Endothelial cell of umbilical vein (primary cell): ENCODE data around the gene SLC10A1.

Experiments used
- CTCF ChIP-seq, 2 donors: IDR thresholded peaks; 1 replicate in 1 of 2; 2 replicates in 1 of 2; pipeline ENCODE4 v1.5.1; 2011; ENCODE audit warnings: low read length in 2 of 2, mild to moderate bottlenecking in 2 of 2, moderate library complexity in 2 of 2, control low read depth in 1 of 2, inconsistent platforms in 1 of 2, low read depth in 1 of 2; ENCODE audit not compliant: insufficient read depth in 1 of 2; ENCODE audit errors: extremely low read depth in 1 of 2
- EZH2 ChIP-seq: IDR thresholded peaks from 2 replicates; pipeline ENCODE4 v1.6.1; 2012; ENCODE audit warnings: borderline replicate concordance, low read depth, mild to moderate bottlenecking, moderate library complexity, low read length, inconsistent platforms; ENCODE audit not compliant: severe bottlenecking
- POLR2A ChIP-seq: IDR thresholded peaks from 2 replicates; pipeline ENCODE4 v1.6.1; 2012; ENCODE audit warnings: low read depth, mild to moderate bottlenecking, control low read depth, low read length
- POLR2AphosphoS5 ChIP-seq: IDR thresholded peaks from 2 replicates; pipeline ENCODE4 v1.6.1; 2012; ENCODE audit warnings: low read depth, mild to moderate bottlenecking, control low read depth, low read length, moderate library complexity; ENCODE audit not compliant: insufficient read depth

- no peak for TF ChIP-seq POLR2AphosphoS5
- TF ChIP-seq CTCF (IDR thresholded peaks at IDR 0.05; ENCODE audit: extremely low read depth in 1 of 2, insufficient read depth in 1 of 2, low read depth in 1 of 2, low read length in 2 of 2) = no peak
- no peak for TF ChIP-seq POLR2A
- TF ChIP-seq EZH2 = no peak
Measured at GRCh38 chr14:69780092-69780491, 16.9 kb downstream of the SLC10A1 start.
